CD14-positive monocyte (primary cell): ENCODE measurements around the gene KHDRBS1. TPM values are rescaled to one million over a fixed set of nuclear protein-coding genes. Genes with fewer than 3 reads are reported as not detected.
A peak's percentile ranks its signal among the peaks of the same experiment; 100 is the strongest.

ENCODE experiments used
- DNase-seq, 3 donors: peaks; one replicate each; pipeline ENCODE4 v3.0.0-alpha.2; 2011 to 2022
- H2AFZ ChIP-seq: 2 replicates; pipeline ENCODE4 v1.6.0; 2012; ENCODE audit warnings: mild to moderate bottlenecking, low read depth, low read length, inconsistent platforms; ENCODE audit not compliant: insufficient read depth, poor library complexity, severe bottlenecking
- H3K27ac ChIP-seq, 2 donors: 1 replicate in 1 of 2; 2 replicates in 1 of 2; pipeline ENCODE4 v1.5.1; 2012 to 2013; ENCODE audit warnings: low read length in 2 of 2, control low read depth in 1 of 2, inconsistent platforms in 1 of 2, low read depth in 1 of 2, mild to moderate bottlenecking in 1 of 2
- H3K27me3 ChIP-seq, 2 donors: one replicate each; pipeline versions ENCODE4 v1.6.0 to v1.6.1; 2011 to 2013; ENCODE audit warnings: low read length in 2 of 2; ENCODE audit not compliant: control insufficient read depth in 2 of 2, insufficient read depth in 2 of 2
- H3K36me3 ChIP-seq, 2 donors: replicated peaks in 1 of 2; 1 replicate in 1 of 2; 2 replicates in 1 of 2; pipeline versions ENCODE4 v1.5.1 to v1.6.1; 2012 to 2013; ENCODE audit warnings: low read length in 2 of 2, control low read depth in 1 of 2, inconsistent platforms in 1 of 2, mild to moderate bottlenecking in 1 of 2; ENCODE audit not compliant: insufficient read depth in 2 of 2, control insufficient read depth in 1 of 2
- H3K4me1 ChIP-seq, 2 donors: 1 replicate in 1 of 2; 2 replicates in 1 of 2; pipeline versions ENCODE4 v1.5.1 to v1.6.1; 2012 to 2013; ENCODE audit warnings: low read length in 2 of 2, control low read depth in 1 of 2, inconsistent platforms in 1 of 2, mild to moderate bottlenecking in 1 of 2, moderate library complexity in 1 of 2; ENCODE audit not compliant: insufficient read depth in 2 of 2, control insufficient read depth in 1 of 2
- H3K4me2 ChIP-seq: replicated peaks from 2 replicates; pipeline ENCODE3; 2012; ENCODE audit warnings: low read length, moderate library complexity, mild to moderate bottlenecking; ENCODE audit not compliant: poor library complexity, severe bottlenecking; ENCODE audit errors: extremely low read depth
- H3K4me3 ChIP-seq, 3 experiments: fragments of 200-600 bp in 1 of 3; sonication (generic) in 1 of 3; replicated peaks in 1 of 3; 1 replicate in 2 of 3; 2 replicates in 1 of 3; pipeline ENCODE4 v1.5.1; 2011 to 2013; ENCODE audit warnings: low read length in 3 of 3, mild to moderate bottlenecking in 3 of 3, control low read depth in 2 of 3, low read depth in 2 of 3, inconsistent platforms in 1 of 3, moderate library complexity in 1 of 3
- H3K79me2 ChIP-seq: 2 replicates; pipeline ENCODE4 v1.6.0; 2012; ENCODE audit warnings: mild to moderate bottlenecking, control low read depth, inconsistent platforms, low read length, moderate library complexity; ENCODE audit not compliant: insufficient read depth
- H3K9ac ChIP-seq: 2 replicates; pipeline ENCODE4 v1.6.0; 2017; ENCODE audit warnings: low read length, mild to moderate bottlenecking; ENCODE audit not compliant: insufficient read depth, poor library complexity, severe bottlenecking
- H3K9me3 ChIP-seq, 2 donors: replicated peaks in 1 of 2; 1 replicate in 1 of 2; 2 replicates in 1 of 2; pipeline versions ENCODE4 v1.5.1 to v1.6.1; 2012 to 2013; ENCODE audit warnings: low read length in 2 of 2, control low read depth in 1 of 2; ENCODE audit not compliant: control insufficient read depth in 1 of 2, insufficient read depth in 1 of 2
- H4K20me1 ChIP-seq: 2 replicates; pipeline ENCODE4 v1.6.0; 2012; ENCODE audit warnings: mild to moderate bottlenecking, low read length, control low read depth, moderate library complexity; ENCODE audit not compliant: insufficient read depth
- H3K27ac Mint-ChIP-seq, 7 donors: one replicate each; pipeline ENCODE4 v1.8.0; 2020; ENCODE audit warnings: mild to moderate bottlenecking in 7 of 7, mixed read lengths in 7 of 7, moderate library complexity in 6 of 7, inconsistent platforms in 2 of 7
- H3K27me3 Mint-ChIP-seq, 3 donors: one replicate each; pipeline ENCODE4 v1.8.0; 2021 to 2022; ENCODE audit warnings: low read depth in 3 of 3, mild to moderate bottlenecking in 3 of 3, mixed read lengths in 3 of 3, moderate library complexity in 3 of 3, inconsistent platforms in 1 of 3
- H3K36me3 Mint-ChIP-seq, 2 donors: one replicate each; pipeline ENCODE4 v1.8.0; 2020; ENCODE audit warnings: mixed read lengths in 2 of 2, inconsistent platforms in 1 of 2, mild to moderate bottlenecking in 1 of 2
- H3K4me1 Mint-ChIP-seq: one replicate; pipeline ENCODE4 v1.8.0; 2020; ENCODE audit warnings: mild to moderate bottlenecking, mixed read lengths
- H3K4me3 Mint-ChIP-seq, 2 donors: one replicate each; pipeline ENCODE4 v1.8.0; 2020; ENCODE audit warnings: mild to moderate bottlenecking in 2 of 2, mixed read lengths in 2 of 2, moderate library complexity in 1 of 2
- H3K9me3 Mint-ChIP-seq, 7 donors: one replicate each; pipeline ENCODE4 v1.8.0; 2020 to 2022; ENCODE audit warnings: mixed read lengths in 7 of 7, mild to moderate bottlenecking in 6 of 7, moderate library complexity in 6 of 7, inconsistent platforms in 2 of 7
- WGBS: methylation state at CpG from one replicate; pipeline ENCODE4 v1.1.5; 2013; ENCODE audit warnings: missing lambda C conversion rate; ENCODE audit not compliant: insufficient coverage; 5-methylcytosine and 5-hydroxymethylcytosine counted together
- intact Hi-C, 2 donors: fragments of 100-400 bp; cut with micrococcal nuclease; formaldehyde crosslinking; loops; one replicate each; pipeline versions ENCODE4 v1.15.0 to v1.15.1; 2023
- polyA plus RNA-seq, 3 donors: library from polyadenylated mRNA; depleted of rRNA in 1 of 3; unstranded in 2 of 3; stranded (reverse) in 1 of 3; fragments of 300-500 nt in 2 of 3; fragments of >200 nt in 1 of 3; fragmentation: Illumina TruSeq in 2 of 3; gene quantifications; 1 replicate in 2 of 3; 2 replicates in 1 of 3; pipeline ENCODE4 v1.2.3, GENCODE V29; 2012 to 2021
- TF ChIP-seq, protein P1 (sequence below): fragments of 200-600 bp; IDR thresholded peaks from one replicate; pipeline ENCODE4 v1.8.0; 2022; ENCODE audit warnings: antibody characterized with exemption, mild to moderate bottlenecking

Gene KHDRBS1
- polyA plus RNA-seq, 3 donors, result 40.7 to 65.6 (median 51.6) TPM

DNA sequence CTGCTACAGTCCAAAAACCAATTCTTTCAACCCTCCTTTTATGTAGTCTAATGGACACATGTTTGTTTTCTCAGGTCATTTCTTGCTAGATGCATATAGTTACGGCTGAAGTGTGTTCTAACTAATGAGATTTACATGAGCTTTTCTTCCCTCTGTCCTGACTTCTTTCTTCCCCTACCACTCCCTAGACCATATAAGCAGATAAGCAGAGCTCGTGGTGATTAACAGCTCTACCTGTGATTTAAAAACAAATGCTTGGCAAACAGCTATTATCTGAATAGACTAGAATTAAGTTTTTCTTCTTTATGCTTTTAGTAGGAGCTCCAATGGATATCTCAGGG is 18.6 kb downstream of the KHDRBS1 start:
- Histone ChIP-seq H3K36me3 (peaks cover 57 to 66% of the 10 kb centered on the region in 2 donors), H3K4me2 (no peak overlapping the region), H3K27ac (no peak overlapping the region), H3K9ac (no peak overlapping the region), H3K79me2 (peaks cover 96% of the 10 kb centered on the region), H2AFZ (no peak overlapping the region), H4K20me1 (peaks cover 99% of the 10 kb centered on the region), H3K9me3 (no peaks in the 10 kb centered on the region), H3K4me1 (no peaks in the 10 kb centered on the region), H3K27me3 (no peaks in the 10 kb centered on the region), H3K4me3 (no peak overlapping the region)
- peaks cover 62 to 78% of the 10 kb centered on the region in 2 donors for H3K36me3 Mint-ChIP-seq
- intact Hi-C loops, result no loop called here
- TF ChIP-seq, protein P1, sequence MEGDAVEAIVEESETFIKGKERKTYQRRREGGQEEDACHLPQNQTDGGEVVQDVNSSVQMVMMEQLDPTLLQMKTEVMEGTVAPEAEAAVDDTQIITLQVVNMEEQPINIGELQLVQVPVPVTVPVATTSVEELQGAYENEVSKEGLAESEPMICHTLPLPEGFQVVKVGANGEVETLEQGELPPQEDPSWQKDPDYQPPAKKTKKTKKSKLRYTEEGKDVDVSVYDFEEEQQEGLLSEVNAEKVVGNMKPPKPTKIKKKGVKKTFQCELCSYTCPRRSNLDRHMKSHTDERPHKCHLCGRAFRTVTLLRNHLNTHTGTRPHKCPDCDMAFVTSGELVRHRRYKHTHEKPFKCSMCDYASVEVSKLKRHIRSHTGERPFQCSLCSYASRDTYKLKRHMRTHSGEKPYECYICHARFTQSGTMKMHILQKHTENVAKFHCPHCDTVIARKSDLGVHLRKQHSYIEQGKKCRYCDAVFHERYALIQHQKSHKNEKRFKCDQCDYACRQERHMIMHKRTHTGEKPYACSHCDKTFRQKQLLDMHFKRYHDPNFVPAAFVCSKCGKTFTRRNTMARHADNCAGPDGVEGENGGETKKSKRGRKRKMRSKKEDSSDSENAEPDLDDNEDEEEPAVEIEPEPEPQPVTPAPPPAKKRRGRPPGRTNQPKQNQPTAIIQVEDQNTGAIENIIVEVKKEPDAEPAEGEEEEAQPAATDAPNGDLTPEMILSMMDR, result no peak
- DNase-seq, result no peak
- no peaks in the 10 kb centered on the region for H3K4me1 Mint-ChIP-seq
- H3K27ac Mint-ChIP-seq, result peak overlapping the region in 1 of 7 donors; percentile 7
- H3K9me3 Mint-ChIP-seq, result no peaks in the 10 kb centered on the region
- H3K4me3 Mint-ChIP-seq, result no peak overlapping the region
- H3K27me3 Mint-ChIP-seq, result no peaks in the 10 kb centered on the region
- no CpG with 5 or more reads among the region's 2 CpGs for WGBS

DNA sequence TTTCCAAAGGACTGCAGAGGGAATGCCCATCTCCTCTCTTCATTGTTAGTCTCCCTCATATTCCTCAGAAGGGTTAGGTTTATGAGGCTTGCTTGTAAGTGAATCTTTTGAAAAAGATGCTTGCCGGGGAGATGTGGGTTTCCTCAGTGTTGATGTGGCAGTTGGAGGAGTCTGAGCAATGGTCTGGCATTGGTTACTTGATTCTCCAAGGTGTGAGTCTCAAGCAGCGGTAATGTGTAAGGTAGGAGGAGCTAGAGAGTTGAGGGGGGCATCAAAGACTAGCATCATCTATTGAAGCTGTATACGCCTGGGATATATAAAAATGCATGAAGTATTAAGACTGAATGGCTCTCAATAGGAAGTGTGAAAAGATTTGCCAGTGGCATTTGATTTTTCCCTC is 21.5 kb downstream of the KHDRBS1 start:
- H3K9ac ChIP-seq, result no peak overlapping the region
- H3K4me1 ChIP-seq, result no peaks in the 10 kb centered on the region
- H3K4me1 Mint-ChIP-seq, result no peaks in the 10 kb centered on the region
- H3K4me3 ChIP-seq, result no peak overlapping the region
- no peak overlapping the region for H3K4me3 Mint-ChIP-seq
- no peaks in the 10 kb centered on the region for H3K9me3 Mint-ChIP-seq
- H2AFZ ChIP-seq, result no peak overlapping the region
- intact Hi-C loops, result no loop called here
- no peaks in the 10 kb centered on the region for H3K27me3 ChIP-seq
- peaks cover 95% of the 10 kb centered on the region for H4K20me1 ChIP-seq
- peak overlapping the region in 1 of 2 donors; percentile 51 for H3K27ac ChIP-seq
- H3K36me3 Mint-ChIP-seq, result peaks cover 76 to 83% of the 10 kb centered on the region in 2 donors
- H3K4me2 ChIP-seq, result no peak overlapping the region
- H3K36me3 ChIP-seq, result peaks cover 57 to 80% of the 10 kb centered on the region in 2 donors
- WGBS, result 94% methylated on average over 2 of the region's 3 CpGs
- no peaks in the 10 kb centered on the region for H3K9me3 ChIP-seq
- H3K27me3 Mint-ChIP-seq, result no peaks in the 10 kb centered on the region
- H3K27ac Mint-ChIP-seq, result peak overlapping the region in 1 of 7 donors; percentile 58
- TF ChIP-seq, protein P1, result no peak
- DNase-seq, result no peak
- peaks cover 85% of the 10 kb centered on the region for H3K79me2 ChIP-seq
